ENCODE measurements around the gene AMPD3.

GRCh38 chr11:10418950-10419310, 36.1 kb upstream of the AMPD3 start:
- TF ChIP-seq EZH2 (IDR thresholded peaks at IDR 0.05; ENCODE audit: borderline replicate concordance, low read depth, low read length, severe bottlenecking) = no peak
- no peak for TF ChIP-seq CTCF (IDR thresholded peaks at IDR 0.05; ENCODE audit: extremely low read depth in 1 of 2, insufficient read depth in 1 of 2, low read depth in 1 of 2, low read length in 2 of 2)
- TF ChIP-seq POLR2AphosphoS5 (IDR thresholded peaks at IDR 0.05; ENCODE audit: insufficient read depth, low read depth, low read length) = no peak
- TF ChIP-seq GATA2 (IDR thresholded peaks at IDR 0.05; ENCODE audit: insufficient read depth, insufficient read length, low read depth, low read length) = no peak
- TF ChIP-seq POLR2A (IDR thresholded peaks at IDR 0.05; ENCODE audit: low read depth, low read length) = no peak

Data from endothelial cell of umbilical vein (primary cell).